ENCODE measurements around the gene TMEM178B.

- TF ChIP-seq CTCF (IDR thresholded peaks at IDR 0.05): no peak
- no peak for TF ChIP-seq POLR2A (IDR thresholded peaks at IDR 0.05)
Observed at GRCh38 chr7:141480953-141481352, 407.1 kb downstream of the TMEM178B start.
